Testis (tissue), 3 donors: ENCODE measurements around the gene LIM2. TPM values are rescaled to one million over a fixed set of nuclear protein-coding genes. Genes with fewer than 3 reads are reported as not detected.

ENCODE experiments used
- DNase-seq: peaks from one replicate; pipeline ENCODE4 v3.0.0-alpha.2; 2019
- H3K27ac ChIP-seq, 2 donors: fragments of 200-600 bp; sonication (generic); one replicate each; pipeline ENCODE4 v1.5.1; 2019
- H3K27me3 ChIP-seq: fragments of 200-600 bp; sonication (generic); one replicate; pipeline ENCODE4 v1.5.1; 2019
- H3K36me3 ChIP-seq: fragments of 200-600 bp; sonication (generic); one replicate; pipeline ENCODE4 v1.5.1; 2017; ENCODE audit warnings: low read depth; ENCODE audit errors: missing control alignments
- H3K4me1 ChIP-seq: fragments of 200-600 bp; sonication (generic); one replicate; pipeline ENCODE4 v1.5.1; 2019
- H3K4me3 ChIP-seq, 2 donors: fragments of 200-600 bp; sonication (generic); one replicate each; pipeline ENCODE4 v1.5.1; 2017 to 2019
- H3K9me3 ChIP-seq: fragments of 200-600 bp; sonication (generic); one replicate; pipeline ENCODE4 v1.5.1; 2017
- CTCF ChIP-seq, 3 experiments: fragments of 450-650 bp in 2 of 3; fragments of 200-600 bp in 1 of 3; sonication (generic) in 1 of 3; IDR thresholded peaks; one replicate each; pipeline ENCODE4 v1.5.1; 2016 to 2019; ENCODE audit warnings: antibody characterized with exemption in 3 of 3, mild to moderate bottlenecking in 2 of 3, moderate library complexity in 1 of 3
- POLR2A ChIP-seq: fragments of 450-650 bp; IDR thresholded peaks from one replicate; pipeline ENCODE4 v1.6.1; 2017; ENCODE audit warnings: antibody characterized with exemption, mild to moderate bottlenecking, moderate library complexity
- WGBS, 2 donors: methylation state at CpG; one replicate each; pipeline ENCODE4 v1.1.5; 2018; 5-methylcytosine and 5-hydroxymethylcytosine counted together
- intact Hi-C: fragments of 100-400 bp; cut with DNase I; formaldehyde crosslinking; loops from one replicate; pipeline ENCODE4 v1.15.1; 2023; ENCODE audit warnings: low total_unique reads
- polyA plus RNA-seq: library from polyadenylated mRNA; stranded (reverse); fragments of 350-450 nt; fragmentation: Illumina TruSeq; extraction: RNeasy Lipid Tissue Mini Kit (QIAGEN cat#74804); gene quantifications from one replicate; pipeline ENCODE4 v1.2.3, GENCODE V29; 2014; ENCODE audit warnings: low read depth, low replicate concordance; ENCODE audit not compliant: insufficient read depth
- total RNA-seq, 2 donors: library from RNA; depleted of rRNA; stranded (reverse); fragments of >200 nt; gene quantifications; one replicate each; pipeline ENCODE4 v1.2.3, GENCODE V29; 2016

Gene LIM2
- total and polyA plus RNA-seq, 3 donors from 2014 or later: 0.31 to 0.91 TPM; not detected in 1

GRCh38 chr19:51346742-51347141 lies 41.0 kb downstream of the LIM2 start:
- no peaks in the 10 kb centered on the region for H3K27me3 ChIP-seq
- intact Hi-C loops: no loop called here
- no peak overlapping the region for H3K4me3 ChIP-seq
- H3K36me3 ChIP-seq: no peaks in the 10 kb centered on the region
- H3K9me3 ChIP-seq: no peaks in the 10 kb centered on the region
- WGBS, 2 donors: 88 to 91% methylated on average over 14 to 16 of the region's 17 CpGs
- H3K27ac ChIP-seq: no peak overlapping the region
- no peak for DNase-seq
- TF ChIP-seq CTCF (IDR thresholded peaks at IDR 0.05) (no peak), POLR2A (no peak)
- H3K4me1 ChIP-seq: no peaks in the 10 kb centered on the region

DNA sequence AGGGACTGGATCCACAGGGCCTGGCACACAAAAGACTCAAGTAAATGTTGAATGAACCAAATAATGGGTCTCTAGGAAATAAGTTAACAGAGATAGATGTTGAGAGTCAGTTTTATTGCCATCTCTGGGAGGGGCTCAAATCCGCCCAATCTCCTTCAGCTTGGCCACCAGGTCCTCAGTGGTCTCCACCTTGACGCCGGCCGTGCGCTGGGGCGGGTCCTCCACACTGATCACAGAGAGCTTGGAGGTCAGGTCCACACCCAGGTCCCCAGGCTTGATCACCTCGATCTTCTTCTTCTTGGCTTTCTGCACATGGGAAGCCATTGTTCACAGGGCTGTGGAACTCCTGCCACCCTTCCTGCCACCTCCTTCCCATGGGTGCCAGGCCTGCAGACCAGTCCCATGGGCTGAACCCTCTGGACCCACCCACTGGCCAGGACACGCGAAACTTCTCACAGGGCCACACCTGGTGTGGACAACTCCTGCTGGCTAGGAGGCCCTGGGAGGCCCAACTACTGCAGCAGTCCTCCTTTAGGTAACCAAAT lies 42.6 kb downstream of the LIM2 start:
- TF ChIP-seq CTCF (IDR thresholded peaks at IDR 0.05) (no peak), POLR2A (no peak)
- Histone ChIP-seq H3K36me3 (no peaks in the 10 kb centered on the region), H3K9me3 (no peaks in the 10 kb centered on the region), H3K27me3 (no peaks in the 10 kb centered on the region), H3K27ac (no peak overlapping the region), H3K4me1 (no peaks in the 10 kb centered on the region), H3K4me3 (no peak overlapping the region)
- 95 to 96% methylated on average over 9 of the region's 9 CpGs for WGBS, 2 donors
- no peak for DNase-seq
- intact Hi-C loops: no loop called here

DNA sequence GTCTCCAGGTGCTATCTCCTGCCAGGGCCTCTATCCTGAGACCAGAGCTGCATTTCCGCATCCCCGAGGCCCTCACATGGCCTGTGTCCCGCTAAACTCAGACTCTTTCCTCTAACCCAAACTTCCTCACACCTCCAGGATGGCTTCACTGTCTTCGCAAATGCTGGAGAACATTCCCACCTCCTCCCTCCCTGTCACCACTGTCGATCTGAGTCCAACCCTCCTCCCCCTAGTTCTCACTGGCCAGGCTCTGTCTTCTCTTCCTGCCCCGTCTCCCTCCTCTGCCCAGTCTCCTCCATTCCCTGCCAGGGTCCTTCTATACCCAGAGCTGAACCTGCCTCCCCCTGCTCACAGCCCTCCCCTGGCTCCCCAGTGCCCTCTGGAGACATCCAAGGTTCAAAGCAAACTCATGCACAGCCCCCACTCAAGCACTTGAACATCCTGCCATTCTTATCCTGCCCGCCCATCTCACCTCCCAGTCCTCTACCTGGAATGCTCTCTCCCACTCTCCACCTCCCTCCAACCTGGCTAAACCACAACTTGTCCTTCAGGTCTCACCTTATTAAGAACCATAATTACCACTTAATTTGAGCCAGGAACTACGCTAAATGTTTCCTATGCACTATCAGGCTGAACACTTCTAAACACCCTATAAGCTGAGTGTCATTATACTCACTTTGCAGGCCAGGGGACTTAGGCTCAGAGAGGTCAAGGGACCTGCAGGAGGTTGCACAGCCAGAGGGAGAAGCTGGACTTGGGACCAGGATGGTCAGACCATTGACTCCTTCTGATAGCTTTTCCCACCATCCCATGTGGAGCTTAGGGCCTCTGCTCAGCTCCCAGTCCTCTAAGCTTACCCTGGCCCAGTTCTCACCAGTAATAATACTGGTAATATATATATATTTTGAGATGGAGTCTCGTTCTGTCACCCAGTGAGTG lies 44.9 kb downstream of the LIM2 start:
- TF ChIP-seq POLR2A (no peak), CTCF (IDR thresholded peaks at IDR 0.05) (no peak)
- Histone ChIP-seq H3K27ac (no peak overlapping the region), H3K9me3 (no peaks in the 10 kb centered on the region), H3K36me3 (no peaks in the 10 kb centered on the region), H3K27me3 (no peaks in the 10 kb centered on the region), H3K4me3 (no peak overlapping the region), H3K4me1 (no peaks in the 10 kb centered on the region)
- 59 to 65% methylated on average over 9 of the region's 9 CpGs for WGBS, 2 donors
- intact Hi-C loops: no loop called here
- no peak for DNase-seq

- no peak within 1 kb of the TSS for H3K4me3 ChIP-seq
- intact Hi-C loops: no loop called here
Observed at GRCh38 chr19:51341976-51342580, 45.7 kb downstream of the LIM2 start, which contains the start of gene VSIG10L. TSS of gene VSIG10L (minus strand) at chr19:51342139. CDS start at chr19:51342124, 15 bp downstream.

More at GRCh38 chr19:51341976-51342580, 45.7 kb downstream of the LIM2 start, which contains the start of gene VSIG10L:
- H3K36me3 ChIP-seq: no peaks in the 10 kb centered on the region
- H3K4me1 ChIP-seq: no peaks in the 10 kb centered on the region
- DNase-seq: no peak
- no peak for TF ChIP-seq CTCF (IDR thresholded peaks at IDR 0.05)
- no peak for TF ChIP-seq POLR2A
- H3K27ac ChIP-seq: no peak within 1 kb of the TSS
- no peaks in the 10 kb centered on the region for H3K27me3 ChIP-seq
- WGBS, 2 donors: 61 to 77% methylated on average over 2 to 3 of the region's 3 CpGs
- H3K9me3 ChIP-seq: no peaks in the 10 kb centered on the region
